ENCODE data around the gene NUBPL. TPM values are rescaled to one million over a fixed set of nuclear protein-coding genes. Genes with fewer than 3 reads are reported as not detected.

Gene NUBPL
- total RNA-seq, 1 experiment from 2014 or later, result 11.6 TPM

- no peaks in the 10 kb centered on the region for H3K9me3 Mint-ChIP-seq
- no peak for ATAC-seq
- TF ChIP-seq ZMAT4 (CRISPR knock-in tag; IDR thresholded peaks at IDR 0.05) (no peak), TP53 (CRISPR knock-in tag; IDR thresholded peaks at IDR 0.05) (no peak), ZBTB43 (CRISPR knock-in tag; IDR thresholded peaks at IDR 0.05) (no peak), OVOL2 (CRISPR knock-in tag; IDR thresholded peaks at IDR 0.05; ENCODE audit: borderline replicate concordance) (no peak), SMAD4 (CRISPR knock-in tag; IDR thresholded peaks at IDR 0.05) (no peak), ZNF263 (CRISPR knock-in tag; IDR thresholded peaks at IDR 0.05; ENCODE audit: low read depth) (no peak), RORB (CRISPR knock-in tag; IDR thresholded peaks at IDR 0.05) (no peak), ESRRA (CRISPR knock-in tag; IDR thresholded peaks at IDR 0.05; ENCODE audit: borderline replicate concordance) (no peak), RELA (CRISPR knock-in tag; IDR thresholded peaks at IDR 0.05; ENCODE audit: borderline replicate concordance) (no peak), ARID4B (CRISPR knock-in tag; IDR thresholded peaks at IDR 0.05; ENCODE audit: borderline replicate concordance) (no peak), AFF4 (CRISPR knock-in tag; IDR thresholded peaks at IDR 0.05; ENCODE audit: borderline replicate concordance) (no peak), ZNF232 (CRISPR knock-in tag; IDR thresholded peaks at IDR 0.05) (no peak), CTCF (IDR thresholded peaks at IDR 0.05) (no peak), ZNF671 (CRISPR knock-in tag; IDR thresholded peaks at IDR 0.05) (no peak), MAX (CRISPR knock-in tag; IDR thresholded peaks at IDR 0.05) (no peak), ATF6 (CRISPR knock-in tag; IDR thresholded peaks at IDR 0.05) (no peak)
- CTCF ChIA-PET, result no interaction called here
- DNase-seq (ENCODE audit: low spot score), result no peak
- no peak overlapping the region for H3K4me3 Mint-ChIP-seq
- POLR2A ChIA-PET, result interaction anchor here (0.6 kb wide), 1 partner anchor 845 kb away, joined by 3 read pairs; no protein-coding TSS in a partner anchor
- H3K36me3 Mint-ChIP-seq, result no peaks in the 10 kb centered on the region
- H3K4me1 Mint-ChIP-seq, result peaks cover 3% of the 10 kb centered on the region; the same call in 1 of the 2 replicates
- H3K27me3 Mint-ChIP-seq (ENCODE audit: low read depth), result no peaks in the 10 kb centered on the region
- no peak overlapping the region for H3K27ac Mint-ChIP-seq
Observed at GRCh38 chr14:31592631-31593030, 31.4 kb downstream of the NUBPL start.

Measured in WTC11 (cell line).